Caco-2 (cell line): Measurements from ENCODE around the gene FRMD8. TPM values are rescaled to one million over a fixed set of nuclear protein-coding genes. Genes with fewer than 3 reads are reported as not detected.

Source experiments
- BruUV-seq: library from RNA; stranded (reverse); fragments of 400-500 nt; replicated peaks from 2 replicates; lab custom pipeline; 2021; lab: Mats Ljungman, UMichigan
- CTCF ChIA-PET: fragments of 300-600 bp; sonication (Branson Sonifier 250); formaldehyde crosslinking; loops from one replicate; lab custom pipeline; 2022; ENCODE audit warnings: antibody characterized with exemption; lab: Charles Lee
- POLR2A ChIA-PET: fragments of 300-600 bp; sonication (Branson Sonifier 250); formaldehyde crosslinking; loops from one replicate; lab custom pipeline; 2022; ENCODE audit warnings: antibody characterized with exemption; lab: Charles Lee
- DNase-seq, 2 experiments: peaks; one replicate each; pipeline versions ENCODE4 v3.0.0 to v3.0.0-alpha.2; 2020 to 2022
- H3K27me3 ChIP-seq: replicated peaks from 2 replicates; pipeline ENCODE4 v1.6.0; 2011; ENCODE audit warnings: low read length; ENCODE audit not compliant: control insufficient read depth, insufficient read depth
- H3K36me3 ChIP-seq: 2 replicates; pipeline ENCODE4 v1.5.1; 2011; ENCODE audit warnings: low read length; ENCODE audit not compliant: control insufficient read depth, insufficient read depth
- H3K4me1 ChIP-seq: fragments of 250-450 bp; sonication (Bioruptor Pico); 2 replicates; pipeline ENCODE4 v1.5.1; 2020; ENCODE audit warnings: mild to moderate bottlenecking
- H3K4me3 ChIP-seq: 2 replicates; pipeline ENCODE4 v1.5.1; 2011; ENCODE audit warnings: low read depth, mild to moderate bottlenecking, control low read depth, low read length
- H3K9me3 ChIP-seq: fragments of 250-450 bp; sonication (Bioruptor Pico); 2 replicates; pipeline ENCODE4 v1.5.1; 2020; ENCODE audit warnings: mild to moderate bottlenecking, moderate library complexity
- H3K27ac Mint-ChIP-seq: one replicate; pipeline ENCODE4 v1.8.0; 2022; ENCODE audit warnings: mixed read lengths; ENCODE audit not compliant: unreplicated experiment
- H3K27me3 Mint-ChIP-seq: one replicate; pipeline ENCODE4 v1.8.0; 2022; ENCODE audit warnings: mixed read lengths; ENCODE audit not compliant: insufficient read depth, unreplicated experiment
- H3K36me3 Mint-ChIP-seq: one replicate; pipeline ENCODE4 v1.8.0; 2022; ENCODE audit warnings: mild to moderate bottlenecking, mixed read lengths; ENCODE audit not compliant: insufficient read depth, unreplicated experiment
- H3K4me1 Mint-ChIP-seq: one replicate; pipeline ENCODE4 v1.8.0; 2022; ENCODE audit warnings: low read depth, mixed read lengths; ENCODE audit not compliant: unreplicated experiment
- H3K4me3 Mint-ChIP-seq: one replicate; pipeline ENCODE4 v1.8.0; 2022; ENCODE audit warnings: mild to moderate bottlenecking, moderate library complexity, mixed read lengths; ENCODE audit not compliant: unreplicated experiment
- H3K9me3 Mint-ChIP-seq: one replicate; pipeline ENCODE4 v1.8.0; 2022; ENCODE audit warnings: mixed read lengths; ENCODE audit not compliant: unreplicated experiment
- CTCF ChIP-seq, 2 experiments: fragments of 200-600 bp in 1 of 2; IDR thresholded peaks; 1 replicate in 1 of 2; 2 replicates in 1 of 2; pipeline versions ENCODE4 v1.5.1 to v1.8.0; 2011 to 2022; ENCODE audit warnings: antibody characterized with exemption in 1 of 2, control low read depth in 1 of 2, inconsistent platforms in 1 of 2, low read depth in 1 of 2, low read length in 1 of 2, mild to moderate bottlenecking in 1 of 2, moderate library complexity in 1 of 2; ENCODE audit not compliant: insufficient read depth in 1 of 2, severe bottlenecking in 1 of 2, unreplicated experiment in 1 of 2
- intact Hi-C: fragments of 100-400 bp; cut with micrococcal nuclease; formaldehyde crosslinking; loops from one replicate; pipeline ENCODE4 v1.10.0; 2022; ENCODE audit not compliant: unreplicated experiment
- total RNA-seq: library from RNA; stranded (reverse); gene quantifications from 2 replicates; pipeline ENCODE4 v1.2.3, GENCODE V29; 2022

FRMD8 gene
- total RNA-seq, 1 experiment from 2014 or later: 38.2 TPM

GRCh38 chr11:65420979-65421793 is 34.7 kb downstream of the FRMD8 start:
- Histone ChIP-seq H3K4me1 (peaks cover 56% of the 10 kb centered on the region), H3K4me3 (peak overlapping the region; percentile 61), H3K36me3 (peaks cover 4% of the 10 kb centered on the region; the same call in 1 of the 2 replicates), H3K27me3 (no peaks in the 10 kb centered on the region), H3K9me3 (no peaks in the 10 kb centered on the region)
- Mint-ChIP-seq H3K4me1 (peaks cover 59% of the 10 kb centered on the region), H3K27me3 (peaks cover 5% of the 10 kb centered on the region), H3K27ac (peak overlapping the region; percentile 95), H3K36me3 (peaks cover 68% of the 10 kb centered on the region), H3K9me3 (no peaks in the 10 kb centered on the region), H3K4me3 (peak overlapping the region; percentile 92)
- DNase-seq: peak; percentile 81 to 93
- TSS peak; percentile 67 for BruUV-seq
- intact Hi-C loops: no loop called here
- ChIA-PET POLR2A (interaction anchor here (0.6 to 7.8 kb wide), 6 partner anchors 34 to 194 kb away, joined by 3 to 104 read pairs (median 5); partner anchors contain the start of genes MALAT1 and PCNX3), CTCF (interaction anchor here (1.2 to 4.2 kb wide), 3 partner anchors 47 to 51 kb away, joined by 3 to 21 read pairs (median 18); no protein-coding TSS in a partner anchor)
- no peak for TF ChIP-seq CTCF (IDR thresholded peaks at IDR 0.05; ENCODE audit: insufficient read depth in 1 of 2, low read depth in 1 of 2, low read length in 1 of 2, severe bottlenecking in 1 of 2, unreplicated experiment in 1 of 2)

- no peaks in the 10 kb centered on the region for H3K9me3 Mint-ChIP-seq
Measured at GRCh38 chr11:65421794-65422632, 35.6 kb downstream of the FRMD8 start.

More at GRCh38 chr11:65421794-65422632, 35.6 kb downstream of the FRMD8 start:
- POLR2A ChIA-PET: interaction anchor here (0.5 to 7.8 kb wide), 28 partner anchors 12 to 438 kb away, joined by 3 to 113 read pairs (median 7); partner anchors contain the start of genes FRMD8, MALAT1, PCNX3 and ZNRD2
- Mint-ChIP-seq H3K4me1 (peaks cover 62% of the 10 kb centered on the region), H3K27ac (peak overlapping the region; percentile 95), H3K27me3 (peaks cover 5% of the 10 kb centered on the region), H3K36me3 (peaks cover 71% of the 10 kb centered on the region), H3K4me3 (peak overlapping the region; percentile 92)
- intact Hi-C loops: loop anchor here (1.0 kb wide), 1 partner anchor 75 kb away; no protein-coding TSS in a partner anchor
- Histone ChIP-seq H3K36me3 (peaks cover 6% of the 10 kb centered on the region; the same call in 1 of the 2 replicates), H3K9me3 (no peaks in the 10 kb centered on the region), H3K4me3 (peak overlapping the region; percentile 73), H3K4me1 (peaks cover 57% of the 10 kb centered on the region), H3K27me3 (no peaks in the 10 kb centered on the region)
- CTCF ChIA-PET: interaction anchor here (0.6 to 4.2 kb wide), 5 partner anchors 46 to 88 kb away, joined by 3 to 18 read pairs (median 5); no protein-coding TSS in a partner anchor
- DNase-seq: peak; percentile 98 to 99
- no peak for TF ChIP-seq CTCF (IDR thresholded peaks at IDR 0.05; ENCODE audit: insufficient read depth in 1 of 2, low read depth in 1 of 2, low read length in 1 of 2, severe bottlenecking in 1 of 2, unreplicated experiment in 1 of 2)
- no TSS peak for BruUV-seq
